Measurements from ENCODE around the gene DHX38. TPM values are rescaled to one million over a fixed set of nuclear protein-coding genes. Genes with fewer than 3 reads are reported as not detected.

Gene DHX38
- total and polyA plus RNA-seq, 2 of the 13 experiments (the other 11 are each of a cell fraction or from before 2014, with no cell fraction given) = 54.4 to 85.9 TPM

- TF ChIP-seq CTCF (CRISPR knock-in tag; IDR thresholded peaks at IDR 0.05) (no peak), ATF7-NPFF (CRISPR knock-in tag; IDR thresholded peaks at IDR 0.05; ENCODE audit: low read depth) (no peak), MYPOP (CRISPR knock-in tag; IDR thresholded peaks at IDR 0.05) (no peak), ZNF20 (CRISPR knock-in tag; IDR thresholded peaks at IDR 0.05) (no peak), FOXP4 (CRISPR knock-in tag; IDR thresholded peaks at IDR 0.05) (no peak), NCOA2 (CRISPR knock-in tag; IDR thresholded peaks at IDR 0.05) (no peak), FOXK2 (IDR thresholded peaks at IDR 0.05) (no peak), AKNA (CRISPR knock-in tag; IDR thresholded peaks at IDR 0.05; ENCODE audit: borderline replicate concordance) (no peak)
Measured at GRCh38 chr16:72142476-72142875, 48.8 kb downstream of the DHX38 start (continued).
